Stimulated activated CD8-positive, alpha-beta memory T cell treated with anti-CD3 and anti-CD28 coated beads, Interleukin-4, amount 100 ng/mL, for 1 hour (primary cell): ENCODE measurements around the gene BRCA1.

Source experiments
- DNase-seq, 2 donors: peaks; one replicate each; pipeline ENCODE4 v3.0.0-alpha.2; 2020; ENCODE audit warnings: low read depth in 2 of 2, low spot score in 1 of 2

BRCA1 gene

DNA sequence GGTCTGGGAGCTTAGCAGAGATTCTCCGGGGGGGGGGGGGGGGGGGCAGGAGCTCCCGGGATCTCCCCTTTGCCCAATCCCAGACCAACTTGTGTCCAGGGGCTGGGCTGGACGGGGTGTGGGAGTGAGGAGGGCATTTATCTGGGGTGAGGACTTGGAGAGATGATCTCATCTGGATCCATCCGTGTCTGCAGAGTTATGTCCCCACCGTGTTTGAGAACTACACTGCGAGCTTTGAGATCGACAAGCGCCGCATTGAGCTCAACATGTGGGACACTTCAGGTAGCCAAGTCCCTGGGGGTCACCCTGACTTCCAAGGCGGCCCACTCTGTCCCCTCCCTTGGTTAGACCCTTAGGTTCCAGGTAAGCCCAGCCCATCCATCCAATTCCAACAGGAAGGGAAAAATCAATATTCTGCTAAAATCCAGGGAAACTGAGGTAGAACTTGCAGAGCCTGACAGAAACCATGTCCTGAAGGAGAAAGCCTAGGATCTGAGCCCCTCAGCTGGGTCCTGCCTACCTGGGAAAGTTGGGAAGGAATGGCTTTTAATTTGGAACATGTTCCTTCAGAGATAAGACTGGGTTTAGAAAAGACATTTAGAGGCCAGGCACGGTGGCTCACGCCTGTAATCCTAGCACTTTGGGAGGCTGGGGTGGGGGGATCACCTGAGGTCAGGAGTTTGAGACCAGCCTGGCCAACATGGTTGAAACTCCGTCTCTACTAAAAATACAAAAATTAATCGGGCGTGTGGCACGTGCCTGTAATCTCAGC lies 99.2 kb downstream of the BRCA1 start:
- no peak for DNase-seq

DNA sequence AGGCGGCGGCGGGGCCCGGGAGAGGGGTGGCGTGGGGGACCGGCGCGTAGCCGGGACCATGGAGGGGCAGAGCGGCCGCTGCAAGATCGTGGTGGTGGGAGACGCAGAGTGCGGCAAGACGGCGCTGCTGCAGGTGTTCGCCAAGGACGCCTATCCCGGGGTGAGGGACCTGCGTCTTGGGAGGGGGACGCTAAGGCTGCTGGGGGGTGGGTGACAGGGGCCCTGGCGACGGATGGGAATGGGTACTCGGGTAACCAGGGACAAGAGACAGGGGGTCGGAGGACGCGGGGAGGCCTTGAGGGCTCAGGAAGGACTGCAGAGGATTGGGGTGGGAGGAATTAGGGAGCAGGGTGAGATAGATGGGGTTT lies 99.9 kb downstream of the BRCA1 start:
- DNase-seq, result no peak

DNA sequence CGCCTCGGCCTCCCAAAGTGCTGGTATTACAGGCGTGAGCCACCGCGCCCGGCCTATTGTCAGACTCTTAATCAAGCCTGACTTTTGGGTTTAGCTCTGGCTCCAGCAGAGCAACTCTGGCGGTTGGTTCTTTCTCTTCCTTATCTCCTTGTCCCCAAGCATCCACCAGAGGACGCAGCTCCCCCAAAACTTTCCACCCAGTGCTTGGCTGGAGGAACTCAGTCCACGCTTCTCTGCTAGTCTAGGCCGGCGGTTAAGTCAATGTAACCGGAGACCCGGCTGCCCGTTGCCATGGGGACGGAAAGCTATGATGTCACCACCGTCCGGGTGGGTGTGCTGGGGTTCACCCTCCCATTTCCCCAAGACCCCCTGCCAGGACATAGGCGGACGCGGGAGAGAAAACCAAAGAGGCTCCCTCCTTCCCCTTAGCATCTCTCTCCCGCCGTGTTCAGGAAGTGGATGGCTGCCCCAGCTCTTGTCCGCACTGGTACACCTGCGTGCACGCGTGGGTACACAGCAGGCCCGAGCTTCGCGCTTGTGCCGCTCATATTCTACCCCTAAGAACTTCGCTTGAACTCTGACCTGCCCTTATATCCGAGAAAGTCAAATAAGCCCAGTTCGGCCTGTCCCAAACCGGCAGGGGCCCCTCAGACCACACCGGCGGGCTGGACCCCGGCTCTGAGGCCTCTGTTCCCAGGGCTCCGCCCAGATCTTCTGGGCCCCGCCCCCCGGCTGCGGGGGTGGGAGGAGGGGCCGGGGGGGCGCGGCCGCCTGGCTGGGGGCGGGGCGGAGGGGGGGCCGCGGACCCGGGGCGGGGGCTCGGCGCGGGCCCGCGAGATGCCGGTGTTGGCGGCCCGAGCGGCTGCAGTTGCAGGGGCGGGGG lies 100.5 kb downstream of the BRCA1 start, which contains the start of gene RND2:
Gene RND2, plus strand, starts transcription at position 825 of the 883 bp plus-strand sequence. CDS start 117 bp downstream, outside the sequence.
- peak; percentile 41 to 68 for DNase-seq

DNA sequence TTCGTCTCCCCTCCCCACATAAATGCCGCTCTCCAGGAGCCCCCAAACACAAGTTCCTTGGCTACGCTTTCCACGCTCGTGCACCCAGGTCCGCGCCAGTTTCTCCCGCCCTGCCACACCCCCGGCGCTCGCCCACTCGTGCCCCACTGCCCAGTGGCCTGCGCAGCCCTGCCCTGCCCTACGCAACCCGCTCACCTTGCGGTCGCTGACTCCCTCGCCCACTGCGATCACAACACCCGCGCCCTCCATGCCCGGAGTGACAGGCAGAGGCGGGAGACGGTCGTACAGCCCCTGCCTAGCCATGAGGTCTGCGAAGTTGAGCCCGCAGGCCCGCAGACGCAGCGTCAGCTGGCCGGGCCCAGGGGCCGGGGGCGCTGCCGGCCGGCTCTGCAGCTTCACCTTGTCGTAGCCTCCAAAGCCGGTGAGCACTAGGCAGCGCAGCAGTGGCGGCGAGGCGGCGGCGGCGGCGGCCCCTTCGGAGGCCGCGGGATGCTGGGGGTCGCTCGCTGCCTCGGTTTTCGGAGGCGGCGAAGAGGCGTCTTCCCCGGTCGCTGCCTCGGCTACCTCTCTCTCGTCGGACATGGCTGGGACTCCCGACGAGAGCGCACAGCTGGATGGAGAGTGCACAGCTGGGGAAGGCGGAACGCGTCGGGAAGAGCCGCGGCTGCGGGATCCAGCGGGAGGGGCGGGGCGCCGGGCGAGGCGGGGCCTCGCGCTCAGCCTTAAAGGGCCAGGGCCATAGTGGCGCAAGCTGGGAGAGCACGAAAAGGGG lies 103.2 kb downstream of the BRCA1 start, which contains the start of gene VAT1:
Gene VAT1, minus strand, starts transcription at position 645 of the 772 bp plus-strand sequence. Its CDS starts 63 bp downstream, at position 582.
- DNase-seq, result peak in 1 of 2 donors; percentile 33

DNA sequence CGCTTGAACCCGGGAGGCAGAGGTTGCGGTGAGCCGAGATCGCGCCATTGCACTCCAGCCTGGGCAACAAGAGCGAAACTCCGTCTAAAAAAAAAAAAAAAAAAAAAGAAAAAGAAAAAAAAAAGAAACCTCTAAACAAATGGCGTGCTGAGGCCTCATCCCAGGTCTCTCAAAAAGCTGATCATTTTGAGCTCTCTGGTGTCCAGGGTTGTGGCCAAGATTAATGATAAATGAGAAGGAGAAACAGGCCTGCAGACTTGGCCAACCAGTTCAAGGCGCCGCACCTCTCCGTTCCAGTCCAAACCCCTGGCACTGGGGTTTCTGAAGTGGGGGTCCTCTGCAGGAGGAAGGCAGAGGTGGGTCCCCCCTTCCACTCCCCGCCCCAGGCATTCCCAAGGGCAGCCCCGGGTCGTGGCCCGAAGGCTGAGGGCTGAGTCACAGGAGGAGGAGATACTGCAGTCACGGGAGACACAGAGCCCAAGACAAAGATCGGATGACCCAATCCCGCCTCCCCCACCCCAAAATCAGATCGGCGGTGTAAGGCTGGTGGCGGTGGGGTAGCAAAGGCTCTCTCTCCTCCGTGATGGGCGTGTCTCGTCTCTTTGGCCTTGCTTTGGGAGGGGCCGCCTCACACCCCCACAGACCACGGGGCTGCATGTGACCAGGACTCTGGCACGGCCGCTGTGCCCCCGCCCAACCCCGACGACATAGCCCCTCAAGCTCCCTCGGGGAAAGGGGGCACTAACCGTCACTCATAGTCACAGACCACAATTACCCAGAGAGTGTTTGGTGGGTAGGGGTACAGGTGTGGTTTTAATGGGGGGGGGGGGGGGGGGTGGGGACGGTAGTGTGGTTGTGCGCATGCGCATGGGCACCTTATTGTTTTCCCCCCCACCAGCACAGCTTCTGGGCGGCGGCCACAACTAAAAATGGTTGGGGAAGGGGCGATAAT lies 104.1 kb downstream of the BRCA1 start:
- DNase-seq, result no peak

DNA sequence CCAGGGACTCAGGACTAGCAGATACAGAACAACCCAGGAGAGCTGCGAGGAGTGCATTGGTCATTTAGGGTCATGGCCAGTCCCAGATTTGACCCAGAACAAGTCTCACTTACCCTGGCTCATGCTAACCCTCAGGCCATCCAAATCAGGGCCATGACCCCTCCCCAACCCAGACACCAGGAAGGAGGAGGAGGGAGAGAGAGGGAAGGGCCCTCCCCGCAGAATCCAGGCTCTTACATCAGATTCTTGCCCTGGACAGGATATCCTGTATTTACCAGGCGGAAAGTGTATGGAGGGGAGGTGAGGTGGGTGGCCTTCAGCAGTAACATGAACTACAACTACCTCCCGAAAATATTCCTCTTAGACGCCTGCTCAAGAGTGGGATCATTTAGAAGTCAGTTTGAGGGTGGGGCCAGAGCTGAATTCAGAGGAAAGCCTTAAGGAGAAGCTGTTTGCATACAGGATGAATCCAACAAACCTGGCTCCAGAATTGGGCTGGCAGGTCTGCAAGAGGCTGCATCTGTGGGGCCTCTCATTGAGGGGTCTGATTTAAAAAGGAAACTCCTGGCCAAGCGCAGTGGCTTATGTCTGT lies 105.0 kb downstream of the BRCA1 start:
- no peak for DNase-seq

DNA sequence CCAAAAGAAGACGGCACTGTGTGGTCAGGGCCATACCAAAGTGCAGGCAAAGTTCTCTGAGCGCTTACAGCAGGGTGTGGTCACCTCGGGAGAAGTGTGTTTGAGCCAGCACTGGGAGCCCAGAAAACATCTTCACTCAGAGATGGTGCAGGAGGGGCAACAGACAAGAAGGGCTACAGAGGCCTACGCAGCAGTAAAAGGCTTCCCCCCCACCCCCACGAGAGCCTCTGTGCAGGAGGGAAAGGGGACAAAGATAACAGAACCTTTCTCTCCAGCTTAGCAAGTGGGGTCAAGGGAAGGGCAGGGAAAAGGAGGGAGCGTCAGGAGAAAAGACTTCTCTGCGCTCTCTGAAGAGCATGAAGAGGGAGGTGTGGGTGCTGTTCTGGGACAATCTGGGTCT lies 105.7 kb downstream of the BRCA1 start:
- DNase-seq, result no peak

DNA sequence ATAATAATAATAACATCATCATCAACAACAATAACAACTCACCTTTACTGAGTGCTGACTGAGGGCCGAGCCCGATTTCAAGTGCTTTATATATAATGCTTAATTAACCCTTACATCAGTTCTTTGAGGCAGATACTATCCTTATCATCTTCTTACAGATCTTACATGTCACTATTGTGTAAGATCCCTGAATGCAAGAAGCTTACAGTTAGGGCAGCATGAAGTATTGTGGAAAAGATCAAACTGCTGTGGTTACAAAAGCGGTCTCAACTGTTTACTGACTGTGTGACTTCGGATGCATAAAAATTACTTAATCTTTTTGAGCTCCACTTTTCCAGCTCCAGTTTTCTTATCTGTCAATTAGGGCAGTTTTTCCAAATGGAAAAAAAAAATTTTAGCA lies 106.2 kb downstream of the BRCA1 start:
- no peak for DNase-seq

DNA sequence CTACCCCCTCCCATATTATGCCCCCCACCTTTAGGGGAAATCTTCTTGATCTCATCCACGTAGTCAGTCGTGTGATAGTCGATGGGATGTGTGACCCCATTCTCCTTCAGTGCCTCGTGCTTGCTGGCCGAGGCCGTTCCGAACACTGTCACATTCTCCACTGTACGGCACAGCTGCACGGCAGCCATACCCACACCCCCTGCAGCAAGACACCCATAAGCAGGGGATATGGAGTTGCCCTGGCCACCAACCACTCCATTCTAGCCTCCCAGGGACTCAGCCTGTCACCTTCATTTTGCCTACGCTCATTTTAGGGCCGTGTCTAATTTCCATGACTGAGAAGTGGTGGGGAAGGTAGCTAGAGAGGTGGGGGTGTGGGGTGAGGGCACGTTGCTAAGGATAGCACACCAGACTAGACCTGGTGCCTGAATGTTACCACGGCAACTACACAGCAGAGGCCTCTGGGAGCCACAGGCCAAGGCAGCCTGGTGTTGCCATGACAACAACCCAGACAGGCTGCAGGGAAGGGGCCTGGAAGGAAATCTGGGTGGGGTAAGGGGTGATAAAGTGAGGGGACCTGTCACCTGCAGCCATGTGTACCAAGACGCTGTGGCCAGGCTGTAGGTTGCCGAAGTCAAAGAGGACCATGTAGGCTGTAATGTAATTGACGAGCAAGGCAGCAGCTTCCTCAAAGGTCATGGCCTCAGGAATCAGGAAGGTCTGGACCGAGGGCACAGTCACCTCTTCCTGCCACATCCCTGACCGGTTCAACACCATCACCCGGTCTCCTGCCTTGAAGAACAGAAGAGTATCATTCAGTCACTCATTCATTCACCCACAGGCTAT lies 106.9 kb downstream of the BRCA1 start:
- DNase-seq, result no peak

DNA sequence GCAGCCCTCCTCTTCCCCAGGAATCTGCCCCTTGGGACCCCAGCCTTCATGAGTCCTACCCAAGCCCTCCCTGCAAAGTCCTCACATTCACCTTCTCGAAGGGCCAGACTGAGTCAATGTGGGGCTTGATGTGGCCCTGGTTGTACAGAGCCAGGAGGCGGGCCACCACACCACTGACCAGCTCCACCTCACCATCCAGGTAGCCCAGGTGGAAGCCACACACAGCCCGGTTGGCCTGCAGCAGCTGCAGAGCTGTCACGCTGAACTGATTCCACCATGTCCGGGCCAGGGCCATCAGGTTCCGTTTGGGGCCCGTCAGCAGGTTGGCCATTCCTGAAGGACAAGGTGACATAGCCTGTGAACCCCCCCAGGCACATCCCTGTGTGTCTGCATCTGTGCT lies 108.9 kb downstream of the BRCA1 start:
- no peak for DNase-seq

DNA sequence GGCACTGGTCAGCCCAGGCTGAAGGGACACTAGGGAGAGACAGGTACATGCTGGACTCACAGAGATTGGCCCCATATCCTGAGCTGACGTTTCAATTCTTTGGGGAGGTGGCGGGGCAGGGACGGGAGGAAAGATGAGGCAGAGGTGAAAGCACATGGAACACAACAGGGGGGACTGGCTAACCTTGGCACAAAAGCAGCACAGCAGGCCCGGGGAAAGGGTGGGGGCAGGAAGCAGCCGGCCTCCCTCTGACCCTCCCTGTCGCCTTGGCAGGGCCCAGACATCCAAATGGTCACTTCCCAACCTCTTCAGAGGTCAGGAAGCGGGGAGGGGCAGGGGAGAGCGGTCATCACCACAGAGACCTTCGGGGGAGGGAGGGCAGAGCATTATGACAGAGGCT lies 109.6 kb downstream of the BRCA1 start:
- no peak for DNase-seq

DNA sequence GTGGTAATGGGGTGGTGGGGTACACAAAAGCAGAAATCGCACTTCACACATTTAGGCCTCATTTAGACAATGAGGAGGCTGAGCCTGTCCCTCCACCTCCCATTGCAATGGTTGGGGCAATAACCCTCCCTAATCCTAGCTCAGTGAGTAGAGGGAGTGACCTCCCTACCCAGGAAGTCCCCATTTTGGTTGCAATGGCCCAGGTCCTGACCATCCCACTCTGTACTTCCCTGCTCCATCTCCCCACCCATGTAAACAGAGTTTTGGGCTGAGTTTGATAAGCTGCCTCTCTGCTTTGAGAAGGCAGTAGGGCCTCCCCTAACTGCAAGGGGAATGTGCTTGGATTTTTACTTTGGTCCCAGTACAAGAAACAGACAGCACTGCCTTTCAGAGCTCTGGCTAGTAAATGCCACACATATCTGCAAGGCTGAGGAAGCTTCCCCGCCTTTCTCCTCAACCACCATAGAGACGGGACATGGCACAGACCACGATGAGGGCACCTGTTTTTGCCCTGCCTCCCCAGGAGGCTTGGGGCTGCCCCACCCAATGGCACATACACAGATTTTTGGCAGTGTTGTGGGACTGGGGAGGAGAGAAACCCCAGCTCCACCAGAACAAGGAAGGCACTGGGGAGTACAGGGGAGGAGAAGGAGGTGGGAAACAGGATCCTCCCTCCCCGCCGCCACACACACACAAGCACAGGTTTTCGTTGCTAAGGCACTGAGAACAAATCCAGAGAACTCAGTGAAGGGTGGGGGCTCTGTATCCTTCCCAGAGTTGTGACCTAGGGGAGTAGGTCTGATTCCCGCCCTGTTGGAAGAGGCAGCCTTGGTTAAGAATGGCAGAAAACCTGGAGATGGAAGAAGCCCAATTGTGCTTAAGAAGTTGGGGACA lies 110.3 kb downstream of the BRCA1 start:
- DNase-seq, result no peak

DNA sequence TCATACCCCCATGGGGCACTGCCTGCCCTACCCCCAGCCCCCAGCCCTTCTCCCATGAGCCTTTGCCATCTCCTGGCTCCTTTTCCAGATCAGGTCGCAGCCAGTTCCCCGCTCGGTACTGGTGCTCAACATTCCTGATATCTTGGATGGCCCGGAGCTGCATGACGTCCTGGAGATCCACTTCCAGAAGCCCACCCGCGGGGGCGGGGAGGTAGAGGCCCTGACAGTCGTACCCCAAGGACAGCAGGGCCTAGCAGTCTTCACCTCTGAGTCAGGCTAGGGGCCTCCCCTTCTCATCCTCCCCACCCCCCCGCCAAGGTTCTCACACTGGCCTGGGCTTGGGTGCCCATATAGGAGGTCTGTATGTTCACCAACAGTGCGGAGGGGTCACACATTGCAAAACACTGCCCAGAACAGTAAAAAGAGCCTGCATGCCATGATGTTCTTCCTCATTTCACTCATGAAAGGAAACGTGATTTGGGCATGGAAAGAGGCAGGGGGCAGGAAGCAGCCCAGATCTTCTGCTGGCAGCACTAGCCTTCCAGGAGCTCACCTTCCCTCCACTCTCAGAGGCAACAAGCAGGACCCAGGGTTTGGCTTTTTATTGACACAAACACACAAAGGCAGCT lies 111.0 kb downstream of the BRCA1 start:
- no peak for DNase-seq

DNA sequence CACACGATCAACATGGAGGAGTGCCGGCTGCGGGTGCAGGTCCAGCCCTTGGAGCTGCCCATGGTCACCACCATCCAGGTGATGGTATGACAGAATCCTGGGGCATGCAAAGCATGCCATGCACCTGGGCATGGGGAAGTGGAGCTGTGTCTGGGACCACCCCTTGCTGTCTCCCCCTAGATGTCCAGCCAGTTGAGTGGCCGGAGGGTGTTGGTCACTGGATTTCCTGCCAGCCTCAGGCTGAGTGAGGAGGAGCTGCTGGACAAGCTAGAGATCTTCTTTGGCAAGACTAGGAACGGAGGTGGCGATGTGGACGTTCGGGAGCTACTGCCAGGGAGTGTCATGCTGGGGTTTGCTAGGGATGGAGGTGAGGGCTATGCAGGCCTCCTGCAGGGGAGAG lies 111.9 kb downstream of the BRCA1 start:
- DNase-seq, result no peak

DNA sequence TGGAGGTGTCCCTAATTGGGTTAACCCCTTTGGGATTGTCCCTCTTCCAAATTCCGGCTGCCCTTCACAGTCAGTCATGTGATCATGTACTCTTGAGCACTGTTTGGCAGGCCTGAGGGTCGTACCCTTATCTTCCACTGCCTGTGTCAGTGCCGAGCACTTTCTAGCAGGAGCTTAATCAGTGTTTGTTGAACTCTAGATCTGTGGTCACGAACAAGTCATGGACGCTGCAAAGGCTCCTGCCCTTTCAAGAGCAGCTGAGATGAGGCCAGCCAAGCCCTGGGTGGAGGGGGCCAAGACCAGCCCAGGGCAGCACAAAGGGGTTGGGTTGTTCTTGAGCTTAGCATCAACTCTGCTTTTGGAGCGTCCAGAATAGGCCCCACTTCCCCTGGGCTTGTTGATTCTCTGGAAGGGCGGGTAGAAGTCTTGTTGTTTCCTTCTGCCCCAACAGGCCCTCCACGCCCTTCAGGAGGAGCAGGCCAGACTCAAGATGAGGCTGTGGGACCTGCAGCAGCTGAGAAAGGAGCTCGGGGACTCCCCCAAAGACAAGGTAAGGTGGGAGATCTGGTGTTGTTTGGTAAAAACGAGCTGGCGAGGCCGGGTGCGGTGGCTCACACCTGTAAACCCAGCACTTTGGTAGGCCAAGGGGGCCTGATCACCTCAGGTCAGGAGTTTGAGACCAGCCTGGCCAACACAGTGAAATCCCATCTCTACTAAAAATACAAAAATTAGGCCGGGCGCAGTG lies 113.3 kb downstream of the BRCA1 start:
- DNase-seq, result no peak

DNA sequence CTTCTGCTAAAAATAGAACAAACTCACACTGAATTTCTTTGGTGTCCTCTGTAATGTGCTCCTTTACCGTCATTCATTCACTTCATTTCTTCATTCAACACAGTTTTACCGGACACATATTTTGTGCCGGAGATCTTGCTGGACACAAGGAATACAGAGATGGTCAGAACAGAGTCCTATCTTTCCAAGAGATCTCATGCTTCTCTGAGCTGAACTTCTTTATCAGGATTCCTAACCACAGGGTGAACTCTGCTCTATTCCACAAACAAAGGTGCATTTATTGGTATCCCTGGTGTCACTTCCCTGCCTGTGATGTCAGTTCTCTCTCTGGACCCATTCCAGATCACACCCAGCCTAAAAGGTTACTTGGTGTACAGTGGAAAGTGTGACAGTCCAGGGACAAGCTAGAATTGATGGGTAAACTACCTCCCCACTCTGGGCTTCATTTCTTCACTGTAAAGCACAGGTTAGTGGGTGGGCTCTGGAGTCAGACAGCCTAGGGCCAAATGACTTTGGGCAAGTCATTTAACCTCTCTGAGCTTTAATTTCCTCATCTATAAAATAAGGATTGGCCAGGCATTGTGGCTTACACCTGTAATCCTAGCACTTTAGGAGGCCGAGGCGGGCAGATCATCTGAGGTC lies 114.4 kb downstream of the BRCA1 start:
- DNase-seq, result no peak
